ENCODE data around the gene ADAM12. TPM values are rescaled to one million over a fixed set of nuclear protein-coding genes. Genes with fewer than 3 reads are reported as not detected.

ADAM12 gene
- total RNA-seq, 2 donors from 2014 or later: under 0.01 to 0.52 TPM

DNA sequence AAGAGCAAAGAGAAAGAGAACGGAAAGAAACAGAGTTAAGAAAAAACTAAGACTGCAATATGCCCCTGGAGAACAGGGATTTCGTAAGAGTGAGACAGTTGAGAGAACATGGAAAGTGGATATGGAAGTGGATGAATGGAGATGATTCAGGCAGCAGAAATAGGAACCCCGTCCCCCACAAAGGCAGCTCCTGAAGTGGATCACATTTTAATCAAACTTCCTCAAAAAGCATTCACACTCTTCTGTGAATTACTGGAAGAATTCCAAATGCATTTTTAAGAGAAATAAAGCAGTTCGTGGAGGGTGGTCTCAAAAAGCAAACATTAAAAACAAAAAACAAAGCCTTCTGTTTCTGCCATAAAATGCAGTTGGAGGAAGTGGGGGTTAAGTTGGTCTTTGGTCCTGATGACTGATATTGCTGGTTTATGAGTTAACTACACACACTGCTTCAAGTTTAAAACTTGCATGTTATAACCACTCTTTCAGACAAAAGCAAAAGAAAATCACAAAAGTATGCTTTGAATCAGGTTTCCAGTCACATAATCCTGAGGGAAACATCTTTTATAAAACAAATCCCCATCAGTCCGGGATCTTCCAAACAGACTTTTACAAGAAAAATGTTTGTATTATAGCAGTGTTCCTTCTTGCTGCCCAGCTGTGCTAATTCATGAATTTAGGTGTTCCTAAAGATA, 277.6 kb downstream of the ADAM12 start:
- Histone ChIP-seq H3K36me3 (replicated peaks in 1 of 2; ENCODE audit: insufficient read depth in 1 of 2, low read depth in 2 of 2) (no peaks in the 10 kb centered on the region), H3K4me3 (no peak overlapping the region), H3K27ac (no peak overlapping the region), H3K4me1 (no peaks in the 10 kb centered on the region), H3K9me3 (no peaks in the 10 kb centered on the region), H3K27me3 (no peaks in the 10 kb centered on the region)
- intact Hi-C loops (cut with DNase I): no loop called here
- DNase-seq (no peak), ATAC-seq (no peak)
- TF ChIP-seq, protein P1, sequence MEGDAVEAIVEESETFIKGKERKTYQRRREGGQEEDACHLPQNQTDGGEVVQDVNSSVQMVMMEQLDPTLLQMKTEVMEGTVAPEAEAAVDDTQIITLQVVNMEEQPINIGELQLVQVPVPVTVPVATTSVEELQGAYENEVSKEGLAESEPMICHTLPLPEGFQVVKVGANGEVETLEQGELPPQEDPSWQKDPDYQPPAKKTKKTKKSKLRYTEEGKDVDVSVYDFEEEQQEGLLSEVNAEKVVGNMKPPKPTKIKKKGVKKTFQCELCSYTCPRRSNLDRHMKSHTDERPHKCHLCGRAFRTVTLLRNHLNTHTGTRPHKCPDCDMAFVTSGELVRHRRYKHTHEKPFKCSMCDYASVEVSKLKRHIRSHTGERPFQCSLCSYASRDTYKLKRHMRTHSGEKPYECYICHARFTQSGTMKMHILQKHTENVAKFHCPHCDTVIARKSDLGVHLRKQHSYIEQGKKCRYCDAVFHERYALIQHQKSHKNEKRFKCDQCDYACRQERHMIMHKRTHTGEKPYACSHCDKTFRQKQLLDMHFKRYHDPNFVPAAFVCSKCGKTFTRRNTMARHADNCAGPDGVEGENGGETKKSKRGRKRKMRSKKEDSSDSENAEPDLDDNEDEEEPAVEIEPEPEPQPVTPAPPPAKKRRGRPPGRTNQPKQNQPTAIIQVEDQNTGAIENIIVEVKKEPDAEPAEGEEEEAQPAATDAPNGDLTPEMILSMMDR (IDR thresholded peaks at IDR 0.05): no peak
- no peak for TF ChIP-seq POLR2A (IDR thresholded peaks at IDR 0.05)
- 30 to 47% methylated on average over 5 of the region's 5 CpGs for WGBS, 2 donors

DNA sequence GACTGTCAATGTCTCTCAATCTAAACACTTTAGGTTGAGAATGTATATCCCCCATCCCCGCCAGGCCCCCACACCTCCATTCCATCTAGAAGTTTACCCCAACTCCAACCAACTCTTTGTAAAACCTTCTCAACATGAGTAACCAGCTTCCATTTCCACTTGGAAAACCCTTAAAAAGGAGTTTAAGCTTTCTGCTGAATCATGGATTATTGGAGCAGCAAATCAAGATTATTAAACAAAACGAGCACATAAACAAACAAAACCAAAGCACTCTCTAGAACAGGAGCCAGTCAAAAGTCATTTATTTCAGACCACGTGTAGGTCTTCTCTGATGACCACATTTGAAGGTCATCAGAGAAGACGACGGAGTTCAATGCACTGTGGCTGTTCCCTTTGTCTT, 278.4 kb downstream of the ADAM12 start:
- intact Hi-C loops (cut with DNase I): no loop called here
- TF ChIP-seq, protein P1 (IDR thresholded peaks at IDR 0.05): no peak
- TF ChIP-seq POLR2A (IDR thresholded peaks at IDR 0.05): no peak
- H3K27ac ChIP-seq: no peak overlapping the region
- no peak overlapping the region for H3K4me3 ChIP-seq
- no peaks in the 10 kb centered on the region for H3K36me3 ChIP-seq (replicated peaks in 1 of 2; ENCODE audit: insufficient read depth in 1 of 2, low read depth in 2 of 2)
- WGBS, 2 donors: 32 to 34% methylated on average over 5 of the region's 5 CpGs
- H3K27me3 ChIP-seq: no peaks in the 10 kb centered on the region
- DNase-seq (no peak), ATAC-seq (no peak)
- no peaks in the 10 kb centered on the region for H3K4me1 ChIP-seq
- H3K9me3 ChIP-seq: no peaks in the 10 kb centered on the region

DNA sequence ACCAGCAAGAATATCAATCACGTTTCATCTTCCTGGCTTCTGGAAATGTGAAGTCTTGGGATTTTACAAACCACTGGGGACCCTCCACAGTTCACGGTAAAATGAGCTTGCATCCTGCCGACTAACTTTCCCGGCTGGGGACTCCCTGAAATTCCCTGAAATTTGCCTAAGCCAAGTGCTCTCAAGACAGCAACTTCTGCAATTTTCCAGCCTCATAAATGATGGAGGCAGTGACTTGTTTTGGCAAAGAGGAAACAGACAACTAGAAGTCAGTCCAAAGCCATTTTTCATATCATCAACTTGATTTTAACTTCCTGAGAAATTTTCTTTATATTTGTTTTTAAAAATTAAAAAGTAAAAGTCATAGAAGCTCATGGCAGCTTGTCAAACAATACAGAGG, 279.6 kb downstream of the ADAM12 start:
- DNase-seq: no peak
- Histone ChIP-seq H3K27ac (no peak overlapping the region), H3K4me1 (no peaks in the 10 kb centered on the region), H3K27me3 (no peaks in the 10 kb centered on the region), H3K36me3 (replicated peaks in 1 of 2; ENCODE audit: insufficient read depth in 1 of 2, low read depth in 2 of 2) (no peaks in the 10 kb centered on the region), H3K9me3 (no peaks in the 10 kb centered on the region), H3K4me3 (no peak overlapping the region)
- intact Hi-C loops (cut with DNase I): no loop called here
- no peak for ATAC-seq
- no peak for TF ChIP-seq POLR2A (IDR thresholded peaks at IDR 0.05)
- TF ChIP-seq, protein P1 (IDR thresholded peaks at IDR 0.05): no peak
- WGBS, 2 donors: 73 to 79% methylated on average over 4 of the region's 4 CpGs

DNA sequence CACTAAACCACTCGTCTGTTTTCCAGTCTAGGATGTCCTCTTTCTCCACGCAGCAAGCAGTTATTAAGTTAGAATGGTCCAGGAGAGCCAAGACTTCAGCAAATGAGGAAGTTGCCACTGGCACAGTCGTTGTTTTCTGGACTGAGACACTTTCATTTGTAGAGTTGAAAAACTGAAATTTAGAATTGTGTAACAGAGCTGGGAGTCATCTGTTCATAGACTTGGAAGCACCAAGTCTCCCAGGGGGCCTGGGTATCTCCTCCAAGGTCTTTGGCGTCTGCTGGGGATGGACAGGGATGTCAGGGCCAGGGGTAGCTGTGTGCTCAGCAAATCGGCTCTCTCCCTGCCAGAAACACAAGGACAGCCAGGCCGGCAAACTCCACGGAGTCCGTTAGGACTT, 283.5 kb downstream of the ADAM12 start:
- Histone ChIP-seq H3K27ac (no peak overlapping the region), H3K27me3 (no peaks in the 10 kb centered on the region), H3K4me3 (no peak overlapping the region), H3K9me3 (no peaks in the 10 kb centered on the region), H3K36me3 (replicated peaks in 1 of 2; ENCODE audit: insufficient read depth in 1 of 2, low read depth in 2 of 2) (no peaks in the 10 kb centered on the region), H3K4me1 (no peaks in the 10 kb centered on the region)
- ATAC-seq (peak; percentile 30), DNase-seq (peak in 2 of 4 donors; percentile 9 to 38)
- TF ChIP-seq, protein P1 (IDR thresholded peaks at IDR 0.05): no peak
- no peak for TF ChIP-seq POLR2A (IDR thresholded peaks at IDR 0.05)
- 50 to 55% methylated on average over 8 of the region's 8 CpGs for WGBS, 2 donors
- intact Hi-C loops (cut with DNase I): no loop called here

DNA sequence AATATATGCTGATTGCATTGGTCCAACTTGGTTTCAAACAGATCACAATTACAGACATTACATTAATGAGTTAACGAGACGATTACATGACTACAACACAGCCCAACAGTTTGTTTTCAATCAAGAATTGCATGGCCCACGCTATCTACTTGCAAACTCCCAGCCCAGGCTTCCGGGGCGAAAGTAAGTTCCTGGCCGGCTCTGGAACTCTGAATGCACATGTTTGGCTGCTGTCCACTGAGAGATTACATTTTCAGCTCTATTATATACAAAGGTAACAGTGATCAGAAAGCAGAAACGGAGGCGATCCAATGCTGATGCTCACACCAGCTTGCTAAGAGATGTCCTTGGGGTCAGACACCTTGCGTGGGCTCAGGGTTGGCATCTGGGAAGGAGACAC, 285.6 kb downstream of the ADAM12 start:
- H3K27me3 ChIP-seq: no peaks in the 10 kb centered on the region
- no peaks in the 10 kb centered on the region for H3K36me3 ChIP-seq (replicated peaks in 1 of 2; ENCODE audit: insufficient read depth in 1 of 2, low read depth in 2 of 2)
- DNase-seq: no peak
- H3K4me3 ChIP-seq: no peak overlapping the region
- TF ChIP-seq, protein P1 (IDR thresholded peaks at IDR 0.05): no peak
- TF ChIP-seq POLR2A (IDR thresholded peaks at IDR 0.05): no peak
- H3K27ac ChIP-seq: no peak overlapping the region
- ATAC-seq: no peak
- H3K9me3 ChIP-seq: no peaks in the 10 kb centered on the region
- no peaks in the 10 kb centered on the region for H3K4me1 ChIP-seq
- 74 to 75% methylated on average over 9 of the region's 9 CpGs for WGBS, 2 donors
- intact Hi-C loops (cut with DNase I): no loop called here
